D721Med (cell line): ENCODE results near the gene CCDC7.
"Not testable (repeated sequence)": the region's sequence is repeated elsewhere in the genome, so short reads cannot be mapped to it uniquely, and the experiment has no call there.

Experiments
- DNase-seq: peaks from one replicate; pipeline ENCODE4 v3.0.0; 2011; ENCODE audit warnings: low spot score; ENCODE audit not compliant: insufficient read length
- FAIRE-seq: peaks from 2 replicates; lab custom pipeline; 2011; peaks lifted over from hg19 to GRCh38; lab: Jason Lieb, UNC
- TF ChIP-seq, protein P1 (sequence below): IDR thresholded peaks from 2 replicates; pipeline ENCODE4 v1.5.1; 2012; ENCODE audit warnings: mild to moderate bottlenecking, control low read depth; ENCODE audit not compliant: insufficient read depth; ENCODE audit errors: missing control alignments

The CCDC7 gene

DNA sequence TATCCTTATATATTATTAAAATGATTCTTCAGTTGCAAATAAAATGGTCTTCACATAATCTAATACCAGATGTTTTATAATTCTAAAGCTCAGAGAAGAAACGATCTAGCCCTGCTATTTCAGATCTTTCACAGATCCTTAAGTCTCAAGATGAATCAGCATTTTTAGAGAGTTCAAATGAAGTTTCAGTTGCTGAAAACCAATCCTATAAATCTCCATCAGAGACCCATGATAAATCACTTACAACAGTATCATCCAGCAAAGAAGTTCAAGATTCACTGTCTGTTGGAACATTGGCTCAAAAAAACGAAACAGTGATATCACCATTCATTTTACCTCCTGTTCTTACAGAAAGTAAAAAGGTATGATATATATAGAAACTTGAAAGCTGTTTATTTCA is 137.0 kb downstream of the CCDC7 start:
- FAIRE-seq: no peak
- DNase-seq: no peak
- TF ChIP-seq, protein P1, sequence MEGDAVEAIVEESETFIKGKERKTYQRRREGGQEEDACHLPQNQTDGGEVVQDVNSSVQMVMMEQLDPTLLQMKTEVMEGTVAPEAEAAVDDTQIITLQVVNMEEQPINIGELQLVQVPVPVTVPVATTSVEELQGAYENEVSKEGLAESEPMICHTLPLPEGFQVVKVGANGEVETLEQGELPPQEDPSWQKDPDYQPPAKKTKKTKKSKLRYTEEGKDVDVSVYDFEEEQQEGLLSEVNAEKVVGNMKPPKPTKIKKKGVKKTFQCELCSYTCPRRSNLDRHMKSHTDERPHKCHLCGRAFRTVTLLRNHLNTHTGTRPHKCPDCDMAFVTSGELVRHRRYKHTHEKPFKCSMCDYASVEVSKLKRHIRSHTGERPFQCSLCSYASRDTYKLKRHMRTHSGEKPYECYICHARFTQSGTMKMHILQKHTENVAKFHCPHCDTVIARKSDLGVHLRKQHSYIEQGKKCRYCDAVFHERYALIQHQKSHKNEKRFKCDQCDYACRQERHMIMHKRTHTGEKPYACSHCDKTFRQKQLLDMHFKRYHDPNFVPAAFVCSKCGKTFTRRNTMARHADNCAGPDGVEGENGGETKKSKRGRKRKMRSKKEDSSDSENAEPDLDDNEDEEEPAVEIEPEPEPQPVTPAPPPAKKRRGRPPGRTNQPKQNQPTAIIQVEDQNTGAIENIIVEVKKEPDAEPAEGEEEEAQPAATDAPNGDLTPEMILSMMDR: no peak

DNA sequence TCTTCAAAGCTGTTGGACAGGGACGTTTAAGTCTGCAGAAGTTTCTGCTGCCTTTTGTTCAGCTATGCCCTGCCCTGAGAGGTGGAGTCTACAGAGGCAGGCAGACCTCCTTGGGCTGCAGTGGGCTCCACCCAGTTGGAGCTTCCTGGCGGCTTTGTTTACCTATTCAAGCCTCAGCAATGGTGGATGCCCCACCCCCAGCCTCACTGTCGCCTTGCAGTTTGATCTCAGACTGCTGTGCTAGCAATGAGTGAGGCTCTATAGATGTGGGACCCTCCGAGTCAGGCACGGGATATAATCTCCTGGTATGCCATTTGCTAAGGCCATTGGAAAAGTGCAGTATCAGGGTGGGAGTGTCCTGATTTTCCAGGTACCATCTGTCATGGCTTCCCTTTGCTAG is 152.1 kb downstream of the CCDC7 start:
- DNase-seq, FAIRE-seq: not testable (repeated sequence)

DNA sequence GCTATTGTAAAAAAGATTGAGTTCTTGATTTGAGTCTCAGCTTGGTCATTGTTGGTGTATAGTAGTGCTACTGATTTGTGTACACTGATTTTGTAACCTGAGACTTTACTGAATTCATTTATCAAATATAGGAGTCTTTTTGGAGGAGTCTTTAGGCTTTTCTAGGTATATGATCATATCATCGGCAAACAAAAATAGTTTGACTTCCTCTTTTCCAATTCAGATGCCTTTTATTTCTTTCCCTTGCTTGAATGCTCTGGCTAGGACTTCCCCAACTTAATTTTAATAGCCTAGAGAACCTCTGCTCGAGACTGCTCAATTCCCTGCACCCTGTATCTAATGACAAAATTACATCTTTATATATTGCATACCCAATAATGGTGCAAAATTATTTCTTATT is 154.4 kb downstream of the CCDC7 start:
- TF ChIP-seq, protein P1: no peak
- DNase-seq: no peak

DNA sequence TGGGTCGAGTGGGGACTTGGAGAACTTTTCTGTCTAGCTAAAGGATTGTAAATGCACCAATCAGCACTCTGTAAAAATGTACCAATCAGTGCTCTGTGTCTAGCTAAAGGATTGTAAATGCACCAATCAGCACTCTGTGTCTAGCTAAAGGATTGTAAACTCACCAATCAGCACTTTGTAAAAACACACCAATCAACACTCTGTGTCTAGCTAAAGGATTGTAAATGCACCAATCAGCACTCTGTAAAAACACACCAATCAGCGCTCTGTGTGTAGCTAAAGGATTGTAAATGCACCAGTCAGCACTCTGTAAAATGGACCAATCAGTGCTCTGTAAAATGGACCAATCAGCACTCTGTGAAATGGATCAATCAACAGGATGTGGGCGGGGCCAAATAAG is 155.6 kb downstream of the CCDC7 start:
- DNase-seq, FAIRE-seq: not testable (repeated sequence)

More for the DNA sequence above, 154.4 kb downstream of the CCDC7 start:
- FAIRE-seq: no peak

DNA sequence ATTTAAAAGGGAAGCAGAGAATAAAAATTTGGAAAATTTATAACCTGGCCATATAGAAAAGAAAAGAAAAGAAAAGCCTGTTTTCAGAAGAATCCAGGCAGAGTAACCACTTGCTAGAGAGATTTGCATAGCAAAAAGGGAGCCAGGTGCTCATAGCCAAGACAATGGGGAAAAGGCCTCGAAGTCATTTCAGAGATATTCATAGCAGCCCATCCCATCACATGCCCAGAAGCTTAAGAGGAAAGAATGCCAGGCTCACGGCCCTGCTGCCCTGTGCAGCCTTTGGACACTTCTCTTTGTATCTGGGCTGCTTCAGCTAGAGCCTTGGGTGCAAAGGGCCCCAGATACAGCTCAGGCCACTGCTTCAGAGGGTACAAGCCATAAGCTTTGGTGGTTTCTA is 159.8 kb downstream of the CCDC7 start:
- FAIRE-seq: no peak
- no peak for DNase-seq
- TF ChIP-seq, protein P1: no peak

DNA sequence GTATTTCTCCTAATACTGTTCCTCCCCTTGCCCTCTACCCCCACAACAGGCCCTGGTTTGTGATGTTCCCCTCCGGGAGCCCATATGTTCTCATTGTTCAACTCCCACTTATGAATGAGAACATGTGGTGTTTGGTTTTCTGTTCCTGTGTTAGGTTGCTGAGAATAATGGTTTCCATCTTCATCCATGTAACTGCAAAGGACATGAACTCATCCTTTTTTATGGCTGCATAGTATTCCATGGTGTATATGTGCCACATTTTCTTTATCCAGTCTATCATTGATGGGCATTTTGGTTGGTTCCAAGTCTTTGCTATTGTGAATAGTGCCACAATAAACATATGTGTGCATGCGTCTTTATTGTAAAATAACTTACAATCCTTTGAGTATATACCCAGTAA is 164.6 kb downstream of the CCDC7 start:
- FAIRE-seq, DNase-seq: not testable (repeated sequence)

DNA sequence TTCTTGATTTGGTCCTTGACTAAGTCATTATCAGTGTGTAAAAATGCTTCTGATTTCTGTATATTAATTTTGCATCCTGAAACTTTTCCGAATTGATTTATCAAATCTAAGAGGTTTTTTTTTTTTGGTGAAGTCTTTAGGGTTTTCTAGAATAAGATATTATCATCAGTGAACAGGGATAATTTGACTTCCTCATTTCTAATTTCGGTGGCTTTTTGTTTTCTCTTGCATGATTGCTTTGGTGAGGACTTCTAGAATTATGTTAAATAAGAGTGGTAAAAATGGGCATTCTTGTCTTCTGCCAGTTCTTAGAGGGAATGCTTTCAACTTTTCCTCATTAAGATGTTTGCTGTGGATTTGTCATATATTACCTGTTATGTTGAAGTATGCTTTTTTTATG is 170.5 kb downstream of the CCDC7 start:
- no peak for FAIRE-seq

DNA sequence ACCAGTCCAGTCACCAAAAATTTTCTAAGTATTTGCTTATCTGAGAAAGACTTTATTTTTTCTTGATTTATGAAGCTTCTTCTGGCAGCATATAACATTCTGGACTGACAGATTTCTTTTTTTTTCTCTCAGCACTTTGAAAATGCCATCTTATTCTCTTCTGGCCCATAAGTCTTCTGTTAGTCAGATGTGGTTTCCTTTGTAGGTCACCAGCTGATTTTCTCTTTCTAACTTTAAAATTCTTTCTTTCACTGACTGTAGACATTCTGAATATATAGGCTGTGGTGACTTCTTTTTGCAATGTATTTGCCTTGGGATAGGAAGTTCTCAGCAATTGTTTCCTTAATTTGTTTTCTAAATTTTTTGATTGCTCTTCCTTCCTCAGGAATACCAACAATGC is 172.5 kb downstream of the CCDC7 start:
- TF ChIP-seq, protein P1: no peak
- no peak for DNase-seq
- FAIRE-seq: no peak

More for the DNA sequence above, 170.5 kb downstream of the CCDC7 start:
- no peak for DNase-seq
- TF ChIP-seq, protein P1: no peak

DNA sequence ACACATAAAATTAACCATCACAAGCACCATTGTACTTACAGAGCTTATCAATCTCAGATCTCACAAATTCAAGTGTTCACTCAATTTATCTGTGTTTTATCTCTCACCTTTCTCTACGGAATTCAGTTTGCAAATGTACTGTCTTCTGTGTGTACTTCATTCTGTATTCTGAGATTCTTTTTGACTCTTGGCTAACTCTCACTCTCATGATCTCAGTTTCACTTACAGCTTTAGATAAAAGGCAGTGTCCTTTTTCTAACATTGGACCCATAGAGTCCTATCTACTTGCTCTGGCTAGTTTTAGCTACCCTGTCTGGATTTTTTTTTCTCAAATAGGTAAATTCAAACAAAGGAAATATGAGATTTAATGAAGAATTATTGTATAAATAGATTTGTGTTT is 176.0 kb downstream of the CCDC7 start:
- FAIRE-seq (no peak), DNase-seq (no peak)
- TF ChIP-seq, protein P1: no peak
